Measurements from ENCODE around the gene FRK. TPM values are rescaled to one million over a fixed set of nuclear protein-coding genes. Genes with fewer than 3 reads are reported as not detected.
"Not testable (repeated sequence)": the region's sequence is repeated elsewhere in the genome, so short reads cannot be mapped to it uniquely, and the experiment has no call there.

Gene FRK
- total RNA-seq, 1 experiment from 2014 or later, result not detected

DNA sequence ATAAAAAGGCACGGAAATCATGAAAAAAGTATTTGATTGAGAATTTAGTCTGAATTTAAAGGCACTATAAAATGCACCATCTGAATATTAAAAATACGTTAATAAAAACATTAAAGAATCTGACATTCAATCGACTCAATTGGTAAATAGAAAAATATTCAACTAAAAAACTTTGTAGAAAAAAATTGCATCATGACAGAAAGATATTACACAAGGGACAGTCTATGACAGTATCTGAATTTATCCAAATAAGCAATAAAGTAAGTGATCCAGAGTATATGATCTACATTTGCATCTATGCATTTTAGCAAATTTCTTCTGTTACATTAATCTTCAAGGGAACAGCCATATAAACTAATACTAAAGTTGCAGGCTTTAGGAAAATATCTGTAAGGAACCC is 9.4 kb downstream of the FRK start:
- Histone ChIP-seq H3K36me3 (ENCODE audit: insufficient read depth, low read length) (no peaks in the 10 kb centered on the region), H3K4me1 (ENCODE audit: low read length) (no peaks in the 10 kb centered on the region), H3K27ac (ENCODE audit: low read length) (no peak overlapping the region), H3K4me3 (ENCODE audit: low read length) (no peak overlapping the region), H4K20me1 (ENCODE audit: insufficient read depth, low read depth, low read length) (no peaks in the 10 kb centered on the region), H3K27me3 (ENCODE audit: low read length) (no peaks in the 10 kb centered on the region), H3K79me2 (ENCODE audit: low read length) (no peaks in the 10 kb centered on the region), H3K9me3 (ENCODE audit: low read length) (no peaks in the 10 kb centered on the region), H3K4me2 (ENCODE audit: low read depth, low read length, poor library complexity, severe bottlenecking) (no peak overlapping the region), H2AFZ (ENCODE audit: low read length) (no peak overlapping the region), H3K9ac (ENCODE audit: low read length) (no peak overlapping the region), H3K9me2 (replicated peaks; ENCODE audit: insufficient read depth, low read length) (no peaks in the 10 kb centered on the region)
- DNase-seq, result no peak

- H3K4me3 ChIP-seq (ENCODE audit: low read length), result no peak overlapping the region
- H3K9me2 ChIP-seq (replicated peaks; ENCODE audit: insufficient read depth, low read length), result no peaks in the 10 kb centered on the region
- no peaks in the 10 kb centered on the region for H3K4me1 ChIP-seq (ENCODE audit: low read length)
- H3K4me2 ChIP-seq (ENCODE audit: low read depth, low read length, poor library complexity, severe bottlenecking), result no peak overlapping the region
- no peak overlapping the region for H3K9ac ChIP-seq (ENCODE audit: low read length)
- H3K27ac ChIP-seq (ENCODE audit: low read length), result no peak overlapping the region
- H3K9me3 ChIP-seq (ENCODE audit: low read length), result no peaks in the 10 kb centered on the region
- no peaks in the 10 kb centered on the region for H4K20me1 ChIP-seq (ENCODE audit: insufficient read depth, low read depth, low read length)
- no peak overlapping the region for H2AFZ ChIP-seq (ENCODE audit: low read length)
- H3K79me2 ChIP-seq (ENCODE audit: low read length), result no peaks in the 10 kb centered on the region
- no peaks in the 10 kb centered on the region for H3K27me3 ChIP-seq (ENCODE audit: low read length)
- no peaks in the 10 kb centered on the region for H3K36me3 ChIP-seq (ENCODE audit: insufficient read depth, low read length)
- no peak for DNase-seq
These were observed 10.0 kb downstream of the FRK start for GRCh38 chr6:116050737-116051136.

GRCh38 chr6:116049321-116049720 is 11.4 kb downstream of the FRK start:
- Histone ChIP-seq H3K9ac (ENCODE audit: low read length) (no peak overlapping the region), H3K4me3 (ENCODE audit: low read length) (no peak overlapping the region), H3K9me2 (replicated peaks; ENCODE audit: insufficient read depth, low read length) (no peaks in the 10 kb centered on the region), H3K4me2 (ENCODE audit: low read depth, low read length, poor library complexity, severe bottlenecking) (no peak overlapping the region), H3K27me3 (ENCODE audit: low read length) (no peaks in the 10 kb centered on the region), H3K27ac (ENCODE audit: low read length) (no peak overlapping the region), H3K36me3 (ENCODE audit: insufficient read depth, low read length) (no peaks in the 10 kb centered on the region), H3K9me3 (ENCODE audit: low read length) (no peaks in the 10 kb centered on the region), H2AFZ (ENCODE audit: low read length) (no peak overlapping the region), H3K4me1 (ENCODE audit: low read length) (no peaks in the 10 kb centered on the region), H3K79me2 (ENCODE audit: low read length) (no peaks in the 10 kb centered on the region), H4K20me1 (ENCODE audit: insufficient read depth, low read depth, low read length) (no peaks in the 10 kb centered on the region)
- DNase-seq, result no peak

GRCh38 chr6:116047173-116047933 is 13.3 kb downstream of the FRK start:
- Histone ChIP-seq H3K4me2 (ENCODE audit: low read depth, low read length, poor library complexity, severe bottlenecking) (no peak overlapping the region), H3K36me3 (ENCODE audit: insufficient read depth, low read length) (no peaks in the 10 kb centered on the region), H2AFZ (ENCODE audit: low read length) (no peak overlapping the region), H4K20me1 (ENCODE audit: insufficient read depth, low read depth, low read length) (no peaks in the 10 kb centered on the region), H3K4me1 (ENCODE audit: low read length) (no peaks in the 10 kb centered on the region), H3K9ac (ENCODE audit: low read length) (no peak overlapping the region), H3K27me3 (ENCODE audit: low read length) (no peaks in the 10 kb centered on the region), H3K27ac (ENCODE audit: low read length) (no peak overlapping the region), H3K9me2 (replicated peaks; ENCODE audit: insufficient read depth, low read length) (no peaks in the 10 kb centered on the region), H3K79me2 (ENCODE audit: low read length) (no peaks in the 10 kb centered on the region), H3K9me3 (ENCODE audit: low read length) (no peaks in the 10 kb centered on the region), H3K4me3 (ENCODE audit: low read length) (no peak overlapping the region)
- no peak for DNase-seq

DNA sequence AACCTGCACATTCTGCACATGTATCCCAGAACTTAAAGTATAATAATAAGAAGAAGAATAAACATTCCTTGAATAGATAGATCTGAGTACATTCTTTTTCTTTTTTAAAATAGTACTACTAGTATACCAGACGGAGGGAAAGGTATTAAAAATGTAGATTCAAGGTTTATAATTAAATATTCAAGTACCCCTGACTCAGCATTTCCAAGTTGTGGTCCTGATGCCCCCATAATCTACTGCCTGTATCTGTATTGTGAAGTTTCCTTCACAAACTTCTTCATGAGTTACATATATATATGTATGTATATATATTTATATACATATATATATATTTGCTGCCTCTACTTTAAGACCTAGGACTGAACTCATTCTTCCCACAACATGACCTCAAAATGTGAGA is 14.0 kb downstream of the FRK start:
- no peak for DNase-seq
- H3K27ac ChIP-seq (ENCODE audit: low read length), result no peak overlapping the region
- no peaks in the 10 kb centered on the region for H3K9me3 ChIP-seq (ENCODE audit: low read length)
- no peak overlapping the region for H3K9ac ChIP-seq (ENCODE audit: low read length)
- H2AFZ ChIP-seq (ENCODE audit: low read length), result no peak overlapping the region
- no peaks in the 10 kb centered on the region for H3K36me3 ChIP-seq (ENCODE audit: insufficient read depth, low read length)
- H3K9me2 ChIP-seq (replicated peaks; ENCODE audit: insufficient read depth, low read length), result no peaks in the 10 kb centered on the region
- no peaks in the 10 kb centered on the region for H3K4me1 ChIP-seq (ENCODE audit: low read length)
- H3K27me3 ChIP-seq (ENCODE audit: low read length), result no peaks in the 10 kb centered on the region
- H3K4me2 ChIP-seq (ENCODE audit: low read depth, low read length, poor library complexity, severe bottlenecking), result no peak overlapping the region
- no peaks in the 10 kb centered on the region for H3K79me2 ChIP-seq (ENCODE audit: low read length)
- no peaks in the 10 kb centered on the region for H4K20me1 ChIP-seq (ENCODE audit: insufficient read depth, low read depth, low read length)
- H3K4me3 ChIP-seq (ENCODE audit: low read length), result no peak overlapping the region

DNA sequence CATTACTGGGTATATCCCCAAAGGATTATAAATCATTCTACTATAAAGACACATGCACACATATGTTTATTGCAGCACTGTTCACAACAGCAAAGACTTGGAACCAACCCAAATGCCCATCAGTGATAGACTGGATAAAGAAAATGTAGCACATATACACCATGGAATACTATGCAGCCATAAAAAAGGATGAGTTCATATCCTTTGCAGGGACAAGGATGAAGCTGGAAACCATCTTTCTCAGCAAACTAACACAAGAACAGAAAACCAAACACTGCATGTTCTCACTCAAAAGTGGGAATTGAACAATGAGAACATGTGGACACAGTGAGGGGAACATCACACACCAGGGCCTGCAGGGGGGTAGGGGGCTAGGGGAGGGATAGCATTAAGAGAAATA is 14.4 kb downstream of the FRK start:
- not testable (repeated sequence) for H4K20me1 ChIP-seq (ENCODE audit: insufficient read depth, low read depth, low read length); H3K4me2 ChIP-seq (ENCODE audit: low read depth, low read length, poor library complexity, severe bottlenecking); H3K9me2 ChIP-seq (replicated peaks; ENCODE audit: insufficient read depth, low read length); H3K27ac ChIP-seq (ENCODE audit: low read length); H3K4me3 ChIP-seq (ENCODE audit: low read length); H3K4me1 ChIP-seq (ENCODE audit: low read length); DNase-seq; H3K9me3 ChIP-seq (ENCODE audit: low read length); H3K9ac ChIP-seq (ENCODE audit: low read length); H3K79me2 ChIP-seq (ENCODE audit: low read length); H3K36me3 ChIP-seq (ENCODE audit: insufficient read depth, low read length); H2AFZ ChIP-seq (ENCODE audit: low read length); H3K27me3 ChIP-seq (ENCODE audit: low read length)

DNA sequence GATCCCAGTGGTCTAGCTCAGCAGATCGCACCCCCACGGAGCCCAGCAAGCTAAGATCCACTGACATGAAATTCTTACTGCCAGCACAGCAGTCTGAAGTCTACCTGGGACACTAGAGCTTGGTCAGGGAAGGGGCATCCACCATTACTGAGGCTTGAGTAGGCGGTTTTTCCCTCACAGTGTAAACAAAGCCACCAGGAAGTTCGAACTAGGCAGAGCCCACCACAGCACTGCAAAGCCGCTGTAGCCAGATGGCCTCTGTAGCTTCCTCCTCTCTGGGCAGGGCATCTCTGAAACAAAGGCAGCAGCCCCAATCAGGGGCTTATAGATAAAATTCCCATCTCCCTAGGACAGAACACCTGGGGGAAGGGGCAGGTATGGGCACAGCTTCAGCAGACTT is 18.8 kb downstream of the FRK start:
- Histone ChIP-seq H3K4me3 (ENCODE audit: low read length) (no peak overlapping the region), H3K27ac (ENCODE audit: low read length) (no peak overlapping the region), H3K9me2 (replicated peaks; ENCODE audit: insufficient read depth, low read length) (no peaks in the 10 kb centered on the region), H3K79me2 (ENCODE audit: low read length) (no peaks in the 10 kb centered on the region), H4K20me1 (ENCODE audit: insufficient read depth, low read depth, low read length) (no peaks in the 10 kb centered on the region), H3K4me1 (ENCODE audit: low read length) (no peaks in the 10 kb centered on the region), H3K36me3 (ENCODE audit: insufficient read depth, low read length) (no peaks in the 10 kb centered on the region), H3K4me2 (ENCODE audit: low read depth, low read length, poor library complexity, severe bottlenecking) (no peak overlapping the region), H3K9ac (ENCODE audit: low read length) (no peak overlapping the region), H3K9me3 (ENCODE audit: low read length) (no peaks in the 10 kb centered on the region), H2AFZ (ENCODE audit: low read length) (no peak overlapping the region), H3K27me3 (ENCODE audit: low read length) (no peaks in the 10 kb centered on the region)
- no peak for DNase-seq

DNA sequence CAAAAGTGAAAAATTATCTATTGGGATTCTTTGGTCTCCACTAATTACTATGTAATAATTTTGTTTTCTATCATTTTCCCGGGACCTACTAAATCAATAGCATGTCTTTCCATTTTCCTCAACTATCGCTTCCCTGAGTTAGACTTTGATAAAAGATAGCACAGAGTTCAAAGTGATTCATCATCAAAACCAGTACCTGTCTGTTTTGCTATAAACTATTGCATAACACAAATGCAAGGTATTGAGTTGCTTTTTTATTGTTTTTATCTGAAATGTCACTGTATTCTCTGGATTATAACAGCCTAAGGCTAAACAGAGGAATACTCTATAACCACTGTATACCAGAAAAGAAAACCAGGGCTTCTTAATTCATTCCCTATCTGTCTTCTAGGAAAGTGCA is 19.7 kb downstream of the FRK start:
- no peaks in the 10 kb centered on the region for H4K20me1 ChIP-seq (ENCODE audit: insufficient read depth, low read depth, low read length)
- no peaks in the 10 kb centered on the region for H3K9me2 ChIP-seq (replicated peaks; ENCODE audit: insufficient read depth, low read length)
- no peaks in the 10 kb centered on the region for H3K79me2 ChIP-seq (ENCODE audit: low read length)
- no peak overlapping the region for H3K9ac ChIP-seq (ENCODE audit: low read length)
- no peak overlapping the region for H3K4me3 ChIP-seq (ENCODE audit: low read length)
- H3K9me3 ChIP-seq (ENCODE audit: low read length), result no peaks in the 10 kb centered on the region
- no peaks in the 10 kb centered on the region for H3K27me3 ChIP-seq (ENCODE audit: low read length)
- no peak overlapping the region for H3K4me2 ChIP-seq (ENCODE audit: low read depth, low read length, poor library complexity, severe bottlenecking)
- no peaks in the 10 kb centered on the region for H3K36me3 ChIP-seq (ENCODE audit: insufficient read depth, low read length)
- H3K27ac ChIP-seq (ENCODE audit: low read length), result no peak overlapping the region
- H2AFZ ChIP-seq (ENCODE audit: low read length), result no peak overlapping the region
- H3K4me1 ChIP-seq (ENCODE audit: low read length), result no peaks in the 10 kb centered on the region
- DNase-seq, result no peak
